Epidermal melanocyte (primary cell): Measurements from ENCODE around the gene GRAMD1C.
"Not testable (repeated sequence)": the region's sequence is repeated elsewhere in the genome, so short reads cannot be mapped to it uniquely, and the experiment has no call there.

Experiments
- DNase-seq: peaks from one replicate; pipeline ENCODE4 v3.0.0; 2011; ENCODE audit warnings: low spot score; ENCODE audit not compliant: insufficient read length

The GRAMD1C gene

DNA sequence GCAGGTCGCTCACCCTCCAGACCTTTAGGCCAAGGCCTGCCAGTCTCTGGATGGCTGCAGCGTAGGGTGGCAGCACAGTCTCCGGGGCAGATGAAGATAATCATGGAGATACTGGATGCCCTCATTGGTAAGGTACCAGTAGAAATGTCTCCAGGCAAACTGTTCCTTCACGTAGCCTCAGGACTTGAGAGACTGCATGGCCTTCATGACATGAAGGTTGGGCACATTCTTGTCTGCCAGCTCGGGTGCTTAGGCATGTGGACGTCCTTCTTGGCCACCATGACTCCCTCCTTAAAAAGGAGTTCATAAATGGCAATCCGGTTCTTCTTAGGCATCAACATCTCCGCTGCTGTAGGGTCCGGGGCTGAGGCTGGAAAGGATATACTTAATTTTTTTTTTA lies 11.8 kb downstream of the GRAMD1C start:
- not testable (repeated sequence) for DNase-seq

DNA sequence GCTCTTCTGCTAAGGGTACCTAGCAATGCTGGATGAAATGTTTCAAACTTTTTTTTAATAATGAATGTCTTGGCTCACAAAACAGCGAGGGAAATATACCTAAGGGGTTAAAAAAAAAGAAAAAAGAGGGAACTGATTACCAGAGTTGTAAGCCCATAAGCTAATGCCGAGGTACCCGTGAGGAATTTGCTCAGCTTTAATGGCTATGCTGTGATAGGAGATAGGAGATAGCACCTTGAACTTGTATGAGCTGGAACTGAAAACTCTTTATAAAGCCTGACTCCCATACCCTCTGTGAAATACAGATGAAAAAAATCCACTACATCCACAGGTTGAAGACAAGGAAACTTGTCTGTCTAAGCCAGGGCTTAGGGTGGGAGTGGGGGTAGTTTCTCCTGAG lies 13.9 kb downstream of the GRAMD1C start:
- no peak for DNase-seq

DNA sequence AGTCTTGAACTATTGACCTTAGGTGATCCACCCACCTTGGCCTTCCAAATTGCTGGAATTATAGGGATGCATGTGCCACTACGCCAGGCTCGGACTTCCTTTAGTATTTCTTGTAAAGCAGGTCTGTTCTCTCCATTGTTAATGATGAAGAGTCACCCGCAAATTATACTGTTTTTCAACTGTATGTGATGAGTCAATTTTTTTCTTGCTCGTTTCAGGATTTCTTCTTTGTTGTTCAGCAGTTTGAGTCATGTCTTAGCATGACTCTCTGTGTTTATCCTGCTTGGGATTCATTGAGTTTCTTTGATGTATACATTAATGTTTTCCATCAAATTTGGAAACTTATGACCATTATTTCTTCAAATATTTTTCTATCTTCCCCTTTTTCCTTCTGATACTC lies 28.9 kb downstream of the GRAMD1C start:
- DNase-seq, result no peak

DNA sequence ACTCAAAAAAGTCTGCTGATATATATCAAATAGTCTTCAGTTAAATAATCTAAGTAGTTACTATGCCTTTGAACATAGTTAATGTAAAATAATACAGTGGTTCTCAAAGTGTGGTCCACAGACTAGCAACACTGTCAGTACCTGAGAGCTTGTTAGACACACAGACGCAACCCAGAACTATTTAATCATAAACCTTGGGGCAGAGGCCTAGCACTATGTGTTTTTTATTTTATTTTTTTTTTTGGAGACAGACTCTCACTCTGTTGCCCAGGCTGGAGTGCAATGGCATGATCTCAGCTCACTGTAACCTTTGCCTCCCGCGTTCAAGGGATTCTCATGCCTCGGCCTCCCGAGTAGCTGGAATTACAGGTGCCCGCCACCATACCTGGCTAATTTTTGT lies 34.7 kb downstream of the GRAMD1C start:
- no peak for DNase-seq

DNA sequence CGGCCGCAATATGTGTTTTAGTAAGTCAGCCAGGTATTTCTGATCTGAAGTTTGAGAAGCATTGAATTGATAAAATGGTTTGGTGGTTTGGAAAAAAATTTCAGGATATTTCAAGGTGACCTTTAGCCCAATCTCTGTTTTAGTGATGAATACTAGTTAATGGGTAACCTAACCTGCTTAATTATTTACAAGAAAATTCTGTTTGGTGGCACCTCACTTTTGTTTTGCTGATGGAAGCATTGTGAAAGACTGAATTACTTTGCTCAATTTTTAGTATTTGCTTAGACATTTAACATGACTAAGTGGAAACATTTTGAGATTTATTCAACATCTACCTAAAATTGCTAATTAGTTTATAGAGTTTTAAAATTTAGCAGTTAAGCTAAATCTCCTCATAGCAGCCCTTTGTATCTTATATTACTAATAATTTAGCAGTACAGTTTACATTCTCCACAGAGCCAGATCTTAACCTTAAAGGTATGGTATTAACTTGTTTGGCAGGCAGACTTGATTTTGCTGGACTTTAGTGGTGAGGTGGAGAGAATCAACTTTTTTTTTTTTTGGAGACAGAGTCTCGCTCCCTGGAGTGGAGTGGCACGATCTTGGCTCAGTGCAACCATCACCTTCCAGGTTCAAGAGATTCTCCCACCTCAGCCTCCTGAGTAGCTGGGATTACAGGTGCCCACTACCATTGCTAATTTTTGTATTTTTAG lies 35.4 kb downstream of the GRAMD1C start:
- DNase-seq, result no peak

DNA sequence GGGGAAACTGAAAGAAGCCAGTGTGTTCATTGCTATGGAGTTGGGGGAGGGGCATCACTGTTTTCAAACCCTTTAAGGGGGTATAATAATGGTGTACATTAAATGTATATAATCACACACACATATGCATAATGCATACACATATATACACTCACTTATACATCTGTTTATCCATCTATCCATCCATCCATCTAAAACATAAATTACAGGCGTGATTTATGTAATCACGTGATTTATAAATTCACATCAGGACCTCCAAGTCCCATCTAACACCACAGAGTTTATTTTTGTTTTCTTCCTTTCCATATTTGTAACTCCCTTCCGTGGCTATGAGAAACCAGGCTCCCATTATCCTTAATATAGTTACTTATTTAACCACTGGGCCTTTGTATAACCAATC lies 39.8 kb downstream of the GRAMD1C start:
- no peak for DNase-seq

DNA sequence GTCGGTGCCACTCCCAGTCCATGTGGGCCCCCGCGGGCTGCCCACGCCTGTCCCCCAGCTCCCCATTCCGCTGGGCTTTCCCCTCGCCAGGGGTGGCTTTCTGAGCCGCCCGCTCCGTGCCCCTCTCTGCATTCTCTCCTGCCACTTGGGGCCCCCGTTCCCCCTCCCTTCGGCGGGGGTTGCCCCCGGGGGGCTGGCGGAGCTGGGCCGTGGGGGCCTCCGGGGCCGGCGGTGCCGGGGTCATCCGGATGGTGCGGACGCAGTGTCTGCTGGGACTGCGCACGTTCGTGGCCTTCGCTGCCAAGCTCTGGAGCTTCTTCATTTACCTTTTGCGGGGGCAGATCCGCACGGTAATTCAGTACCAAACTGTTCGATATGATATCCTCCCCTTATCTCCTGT lies 46.5 kb downstream of the GRAMD1C start:
- DNase-seq, result no peak

DNA sequence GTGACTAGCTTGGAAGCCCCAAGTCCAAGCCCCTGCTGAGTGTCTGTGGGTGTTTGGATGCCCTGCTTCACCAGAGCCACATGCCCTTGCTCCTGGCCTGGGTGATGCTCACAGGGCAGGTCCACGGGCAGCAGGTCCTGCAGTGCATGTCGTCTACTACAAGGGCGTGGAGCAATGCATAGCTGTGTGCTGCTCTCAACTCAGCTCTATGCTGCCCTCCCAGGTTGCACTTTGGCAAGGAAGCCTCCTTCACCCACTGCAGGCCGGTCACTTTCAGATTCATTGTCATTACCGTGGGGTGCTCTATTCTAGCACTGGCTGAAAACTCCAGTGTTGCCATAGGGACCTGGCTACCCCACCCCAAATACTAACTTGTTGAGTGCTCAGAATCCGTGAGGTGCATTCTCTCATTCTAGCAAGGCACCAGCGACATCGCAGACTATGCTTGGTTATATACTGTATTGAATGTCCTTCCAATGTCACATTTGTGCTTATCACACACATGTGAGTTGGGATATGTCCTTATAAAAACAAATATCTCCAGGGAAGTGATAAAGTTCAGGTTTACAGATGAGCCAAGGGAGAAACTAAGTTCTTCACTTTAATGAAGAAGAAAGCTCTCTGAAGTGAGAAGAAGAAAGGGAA lies 51.8 kb downstream of the GRAMD1C start:
- DNase-seq, result no peak

DNA sequence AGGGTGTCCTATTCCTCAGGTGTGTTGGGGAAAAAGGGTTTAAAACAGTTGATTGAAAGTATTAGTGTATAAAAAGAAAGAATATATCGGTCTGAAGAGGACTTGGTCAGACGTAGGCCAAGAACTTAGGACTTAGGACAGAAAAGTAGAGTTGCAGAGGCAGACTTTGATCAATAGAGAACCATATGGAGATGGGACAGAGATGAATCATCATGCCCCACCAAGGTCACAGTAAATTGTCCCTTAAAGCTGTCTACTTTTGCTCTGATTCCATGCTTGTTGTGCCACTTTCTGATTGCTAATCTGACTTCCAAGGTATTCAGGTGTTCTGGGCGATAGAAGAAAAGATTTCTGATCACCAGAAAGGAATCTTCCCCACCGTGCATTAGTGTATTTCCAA lies 56.3 kb downstream of the GRAMD1C start:
- DNase-seq, result no peak

DNA sequence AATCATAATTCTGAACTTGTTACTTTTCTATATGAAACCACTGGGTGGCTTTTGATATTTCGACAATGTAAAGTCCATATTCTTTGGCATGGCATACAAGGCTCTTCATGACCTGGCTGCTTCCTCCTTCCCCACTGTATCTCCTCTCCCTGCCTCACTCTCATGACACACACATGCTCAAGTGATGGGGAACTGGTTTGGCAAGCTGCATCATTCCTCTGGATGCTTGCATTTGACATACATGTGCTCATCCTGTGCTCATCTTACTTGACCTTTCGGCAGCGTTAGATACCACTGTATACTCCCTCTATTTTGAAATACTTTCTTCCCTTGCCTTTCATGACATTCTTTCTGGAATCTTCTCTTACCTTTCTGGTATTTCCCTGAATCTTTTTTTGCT lies 57.4 kb downstream of the GRAMD1C start:
- no peak for DNase-seq

DNA sequence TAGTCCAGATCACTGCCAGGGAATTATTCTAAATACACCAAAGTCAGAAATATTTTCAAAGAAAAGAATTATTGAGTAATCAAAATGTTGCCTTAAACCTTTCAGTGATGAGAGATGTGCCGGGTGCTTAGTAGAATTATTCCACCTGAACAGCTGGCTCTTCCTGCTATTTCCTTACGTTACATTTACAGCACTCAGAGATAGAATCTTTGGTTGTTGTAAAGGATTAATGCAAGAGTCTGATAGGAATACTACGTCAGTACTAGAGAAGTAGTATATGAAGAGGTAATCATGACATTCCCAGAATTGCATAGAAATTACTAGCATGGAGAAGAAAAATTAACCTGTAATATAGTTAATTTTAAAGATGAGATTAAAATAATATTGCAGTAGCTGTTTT lies 58.3 kb downstream of the GRAMD1C start:
- DNase-seq, result no peak

DNA sequence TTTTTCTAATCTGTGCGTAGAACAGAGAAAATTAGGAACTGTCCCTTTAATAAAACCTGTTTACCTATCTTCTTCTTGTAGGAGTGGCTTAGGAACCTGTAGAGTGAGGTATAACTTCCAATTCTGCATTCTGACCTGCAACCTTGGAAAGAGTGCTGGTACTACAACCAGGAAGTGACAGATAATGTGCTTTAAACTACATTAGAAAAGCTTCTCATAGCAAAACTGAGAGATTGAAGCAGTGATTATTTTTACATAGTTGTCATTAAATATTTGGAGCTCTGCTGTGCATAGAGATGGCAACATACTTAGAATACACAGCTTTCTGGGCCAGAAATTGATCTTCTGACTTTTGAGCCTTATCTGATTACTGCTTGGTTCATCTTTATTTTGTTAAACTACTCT lies 58.8 kb downstream of the GRAMD1C start:
- no peak for DNase-seq

DNA sequence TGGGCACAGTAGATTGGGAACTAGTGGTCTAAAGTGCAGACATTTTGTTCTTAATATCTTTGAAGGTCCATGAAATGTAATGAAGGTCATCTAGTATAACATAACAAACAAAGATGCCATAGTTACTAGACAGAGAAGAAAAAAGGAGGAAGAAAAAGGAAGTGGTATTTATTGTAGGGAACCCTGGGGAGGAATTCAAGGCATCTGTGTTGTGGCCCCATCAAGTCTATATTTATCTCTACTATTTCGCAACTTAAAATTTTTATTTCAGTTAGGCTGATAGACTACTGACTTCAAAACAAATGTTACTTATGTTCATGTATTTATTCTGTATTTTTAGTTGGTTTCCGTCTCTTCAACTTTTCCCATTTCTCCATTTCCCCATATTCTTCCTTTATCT lies 60.3 kb downstream of the GRAMD1C start:
- DNase-seq, result no peak

DNA sequence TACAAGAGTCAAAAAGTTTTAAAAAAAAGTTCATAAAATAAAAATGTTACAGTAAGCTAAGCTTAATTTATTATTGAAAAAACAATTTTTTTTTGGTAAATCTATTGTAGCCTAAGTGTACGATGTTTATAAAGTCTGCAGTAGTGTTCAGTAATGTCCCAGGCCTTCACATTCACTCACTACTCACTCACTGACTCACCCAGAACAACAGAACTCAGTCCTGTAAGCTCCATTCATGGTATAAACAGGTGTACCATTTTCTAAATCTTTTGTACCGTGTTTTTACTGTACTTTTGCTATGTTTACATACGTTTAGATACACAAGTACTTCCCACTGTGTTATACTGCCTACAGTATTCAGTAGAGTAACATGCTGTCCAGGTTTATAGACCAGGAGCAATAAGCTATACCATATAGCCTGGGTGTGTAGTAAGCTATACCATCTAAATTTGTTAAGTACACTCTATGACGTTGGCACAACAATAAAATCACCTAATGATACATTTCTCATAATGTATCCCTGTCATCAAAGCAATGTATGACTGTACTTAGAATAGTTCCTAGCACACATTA lies 68.1 kb downstream of the GRAMD1C start:
- DNase-seq, result no peak

DNA sequence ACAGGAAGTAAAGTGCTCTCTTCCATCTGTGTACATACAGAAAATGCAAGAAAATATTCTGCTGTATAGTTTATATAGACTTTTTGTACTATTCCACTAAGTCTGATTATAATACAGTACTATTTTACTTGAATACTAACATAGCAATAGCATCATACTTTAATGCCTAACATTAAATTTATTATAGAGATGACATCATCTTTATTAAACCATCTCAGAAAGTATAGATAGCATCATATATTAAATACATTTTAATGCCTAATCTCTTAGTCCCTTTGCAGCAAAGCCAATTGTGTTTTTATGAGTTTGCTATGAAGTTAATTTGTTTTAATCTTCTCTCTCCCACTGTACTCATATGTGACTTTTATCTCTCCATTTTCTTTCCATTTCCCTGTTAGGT lies 69.5 kb downstream of the GRAMD1C start:
- no peak for DNase-seq

DNA sequence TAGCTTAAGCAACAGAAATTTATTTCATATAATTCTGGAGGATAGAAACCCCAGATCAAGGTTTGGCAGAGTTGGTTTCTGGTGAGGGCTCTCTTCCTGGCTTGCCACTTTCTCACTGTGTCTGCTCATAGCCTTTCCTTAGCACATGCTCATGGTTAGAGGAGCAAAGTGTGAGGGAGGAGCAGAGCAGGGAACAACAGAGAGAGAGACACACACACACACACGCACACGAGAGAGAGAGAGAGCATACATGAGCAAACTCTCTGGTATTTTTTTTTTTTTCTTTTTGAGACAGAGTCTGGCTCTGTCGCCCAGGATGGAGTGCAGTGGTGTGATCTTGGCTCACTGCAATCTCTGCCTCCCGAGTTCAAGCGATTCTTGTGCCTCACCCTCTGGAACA lies 72.4 kb downstream of the GRAMD1C start:
- DNase-seq, result no peak

DNA sequence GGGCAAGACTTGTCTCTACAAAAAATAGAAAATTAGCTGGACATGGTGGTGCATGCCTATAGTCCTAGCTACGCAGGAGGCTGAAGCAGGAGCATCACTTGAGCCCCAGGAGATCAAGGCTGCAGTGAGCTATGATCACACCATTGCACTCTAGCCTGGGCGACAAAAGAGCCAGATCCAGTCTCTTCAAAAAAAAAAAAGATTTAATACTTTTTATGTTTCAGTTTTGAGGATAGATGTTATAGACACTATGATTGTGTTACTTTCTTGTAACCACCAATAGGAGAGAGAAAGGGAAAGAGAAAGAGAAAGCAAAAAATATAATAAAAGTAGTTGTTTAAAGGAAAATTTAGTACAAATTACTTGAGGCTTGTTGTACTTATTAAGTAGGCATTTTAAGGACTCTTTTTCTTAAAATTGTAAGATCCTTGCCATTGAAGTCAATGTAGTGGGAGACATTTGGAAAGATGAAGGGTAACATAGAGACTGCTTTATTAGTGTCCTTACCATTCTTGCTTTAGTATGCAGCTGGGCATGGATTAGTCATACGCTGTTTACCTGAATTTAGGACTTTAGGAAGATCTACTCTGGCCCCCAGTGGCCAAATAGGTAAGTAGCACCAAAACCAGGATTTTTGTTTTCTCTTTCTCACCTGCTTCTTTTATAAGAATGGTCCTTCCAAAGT lies 74.1 kb downstream of the GRAMD1C start:
- no peak for DNase-seq

DNA sequence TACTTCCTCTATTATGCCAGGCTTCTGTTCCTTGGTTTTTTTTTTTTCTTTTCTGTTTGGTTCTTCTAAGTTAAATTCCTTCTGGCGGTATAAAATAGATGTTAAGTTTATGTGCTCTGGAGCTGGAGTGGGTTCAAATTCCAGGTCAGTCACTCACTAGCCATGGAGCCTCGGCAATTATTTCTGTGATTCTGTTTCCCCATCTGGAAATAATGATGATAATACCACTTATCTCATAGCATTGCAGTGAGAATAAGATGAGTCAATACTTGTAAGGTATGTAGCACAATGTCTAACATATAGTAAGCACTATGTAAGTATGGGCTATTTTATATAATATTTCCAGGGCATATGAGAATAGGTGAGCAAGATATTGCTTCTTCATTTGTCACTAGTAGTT lies 76.1 kb downstream of the GRAMD1C start:
- no peak for DNase-seq

DNA sequence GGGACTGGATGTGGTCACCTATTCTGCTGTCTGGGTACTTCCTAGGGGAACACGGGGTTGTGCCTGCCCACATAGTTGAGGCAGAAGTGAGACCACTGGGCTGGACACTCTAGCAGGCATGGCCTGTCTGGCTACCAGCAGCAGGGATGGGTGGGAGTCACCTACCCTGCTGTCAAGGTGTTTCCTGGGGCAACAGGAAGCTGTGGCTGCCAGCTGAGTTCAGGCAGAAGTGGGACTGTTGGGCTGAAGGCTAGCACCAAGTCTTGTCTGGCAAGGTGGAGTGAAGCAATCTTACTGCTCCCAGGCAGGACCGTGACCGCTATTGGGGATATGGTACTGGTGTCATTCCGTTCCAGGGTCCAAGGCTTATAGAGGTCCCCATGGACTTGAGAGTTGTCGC lies 89.0 kb downstream of the GRAMD1C start:
- no peak for DNase-seq

DNA sequence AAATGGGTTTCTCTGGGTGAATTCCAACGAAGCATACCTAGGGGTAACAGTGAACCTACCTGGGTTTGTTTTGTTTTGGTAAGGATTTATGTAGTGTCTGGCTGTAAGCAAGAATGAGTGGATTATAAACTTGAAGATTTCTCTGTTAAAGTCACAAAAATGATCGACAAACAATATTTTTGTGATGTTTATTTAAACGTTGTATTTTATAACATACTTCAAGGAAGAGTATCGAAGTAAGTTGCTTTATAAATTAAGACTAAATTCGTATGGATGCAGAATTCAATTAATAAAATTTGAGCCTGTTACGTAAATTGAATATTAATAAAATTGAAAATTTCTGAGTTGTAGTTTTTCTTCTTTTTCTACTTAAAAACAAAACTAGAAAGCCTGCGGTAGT lies 108.2 kb downstream of the GRAMD1C start:
- no peak for DNase-seq

DNA sequence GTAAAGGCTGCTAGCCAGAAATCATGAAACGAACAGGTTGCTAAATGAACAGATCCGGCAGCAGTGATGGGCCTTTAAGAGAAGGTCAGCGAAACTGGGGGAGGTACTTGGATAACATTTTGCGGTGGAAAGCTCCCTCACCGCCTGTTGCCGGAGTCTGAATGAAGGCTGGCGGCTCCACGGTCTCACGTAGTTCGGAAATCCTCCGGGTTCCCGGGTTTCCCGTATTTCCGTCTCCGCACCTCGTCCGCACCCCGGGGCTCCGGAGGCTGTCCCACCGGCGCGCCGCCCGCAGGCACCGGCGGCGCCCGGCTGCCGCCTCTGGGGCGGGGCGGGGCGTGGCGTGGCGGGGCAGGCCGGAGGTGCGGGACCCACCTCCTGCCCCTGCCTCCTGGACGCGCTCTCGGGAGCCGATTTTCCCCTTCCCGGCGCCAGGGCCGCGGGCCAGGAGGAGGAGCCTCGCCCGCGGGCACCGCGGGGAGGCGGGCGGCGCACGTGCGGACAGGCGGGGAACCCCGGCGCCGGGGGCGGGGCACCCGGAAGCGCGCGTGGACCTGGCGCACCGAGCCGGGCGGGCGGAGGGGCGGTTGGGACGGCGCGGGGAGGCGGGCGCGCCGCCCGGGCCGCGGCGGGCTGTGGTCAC lies 108.9 kb downstream of the GRAMD1C start, which contains the start of gene ZDHHC23:
Gene ZDHHC23, plus strand, starts transcription at position 642 of the 643 bp plus-strand sequence. CDS start 790 bp downstream, outside the sequence.
- DNase-seq, result peak; percentile 40
